HG03045 (cell line): ENCODE data around the gene LCK.
"Not testable (repeated sequence)": the region's sequence is repeated elsewhere in the genome, so short reads cannot be mapped to it uniquely, and the experiment has no call there.

ENCODE experiments used
- ATAC-seq: cut with Tn5 transposase; IDR thresholded peaks from one replicate; pipeline ENCODE4 v1.9.1; 2021; ENCODE audit warnings: mild to moderate bottlenecking, moderate library complexity; ENCODE audit not compliant: unreplicated experiment

The LCK gene

DNA sequence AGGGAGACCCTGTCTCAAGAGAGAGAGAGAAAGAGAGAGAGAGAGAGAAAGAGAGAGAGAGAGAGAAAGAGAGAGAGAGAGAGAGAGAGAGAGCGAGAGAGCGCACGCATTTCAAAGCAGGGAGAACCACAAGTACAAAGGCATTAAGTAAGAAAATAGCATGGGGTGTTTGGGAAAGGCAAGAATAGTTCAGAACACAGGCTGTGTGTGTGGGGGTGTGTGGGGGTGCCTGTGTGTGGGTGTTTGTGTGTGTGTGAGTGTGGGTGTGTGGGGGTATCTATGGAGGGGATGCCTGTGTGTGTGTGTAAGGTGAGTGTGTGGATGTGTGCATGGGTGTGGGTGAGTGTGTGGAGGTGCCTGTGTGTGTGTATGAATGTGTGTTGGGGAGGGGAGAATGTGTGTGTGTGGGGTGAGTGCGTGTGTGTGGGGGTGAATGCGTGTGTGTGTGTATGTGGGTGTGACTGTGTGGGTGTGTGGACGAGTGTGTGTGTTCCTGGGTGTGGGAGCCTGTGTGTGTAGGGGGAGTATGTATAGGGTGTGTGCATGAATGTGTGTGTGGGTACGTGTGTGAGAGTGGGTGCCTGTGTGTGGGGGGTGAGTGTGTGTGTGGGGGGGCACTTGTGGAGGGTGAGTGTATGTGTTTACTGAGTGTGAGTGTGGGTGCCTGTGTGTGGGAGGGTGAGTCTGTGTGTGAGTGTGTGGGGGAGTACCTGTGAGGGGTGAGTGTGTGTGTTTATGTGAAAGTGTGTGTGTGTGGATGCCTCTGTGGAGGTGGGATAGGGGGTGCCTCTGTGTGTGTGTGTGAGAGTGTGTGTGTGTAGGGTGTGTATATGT lies 21.7 kb downstream of the LCK start:
- ATAC-seq, result no peak

GRCh38 chr1:32273391-32274208 lies 22.5 kb downstream of the LCK start:
- ATAC-seq, result no peak

DNA sequence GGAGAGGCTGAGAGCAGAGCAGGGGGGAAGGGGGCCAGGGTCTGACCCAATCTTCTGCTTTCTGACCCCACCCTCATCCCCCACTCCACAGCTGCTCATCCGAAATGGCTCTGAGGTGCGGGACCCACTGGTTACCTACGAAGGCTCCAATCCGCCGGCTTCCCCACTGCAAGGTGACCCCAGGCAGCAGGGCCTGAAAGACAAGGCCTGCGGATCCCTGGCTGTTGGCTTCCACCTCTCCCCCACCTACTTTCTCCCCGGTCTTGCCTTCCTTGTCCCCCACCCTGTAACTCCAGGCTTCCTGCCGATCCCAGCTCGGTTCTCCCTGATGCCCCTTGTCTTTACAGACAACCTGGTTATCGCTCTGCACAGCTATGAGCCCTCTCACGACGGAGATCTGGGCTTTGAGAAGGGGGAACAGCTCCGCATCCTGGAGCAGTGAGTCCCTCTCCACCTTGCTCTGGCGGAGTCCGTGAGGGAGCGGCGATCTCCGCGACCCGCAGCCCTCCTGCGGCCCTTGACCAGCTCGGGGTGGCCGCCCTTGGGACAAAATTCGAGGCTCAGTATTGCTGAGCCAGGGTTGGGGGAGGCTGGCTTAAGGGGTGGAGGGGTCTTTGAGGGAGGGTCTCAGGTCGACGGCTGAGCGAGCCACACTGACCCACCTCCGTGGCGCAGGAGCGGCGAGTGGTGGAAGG lies 23.7 kb downstream of the LCK start:
- ATAC-seq, result no peak

DNA sequence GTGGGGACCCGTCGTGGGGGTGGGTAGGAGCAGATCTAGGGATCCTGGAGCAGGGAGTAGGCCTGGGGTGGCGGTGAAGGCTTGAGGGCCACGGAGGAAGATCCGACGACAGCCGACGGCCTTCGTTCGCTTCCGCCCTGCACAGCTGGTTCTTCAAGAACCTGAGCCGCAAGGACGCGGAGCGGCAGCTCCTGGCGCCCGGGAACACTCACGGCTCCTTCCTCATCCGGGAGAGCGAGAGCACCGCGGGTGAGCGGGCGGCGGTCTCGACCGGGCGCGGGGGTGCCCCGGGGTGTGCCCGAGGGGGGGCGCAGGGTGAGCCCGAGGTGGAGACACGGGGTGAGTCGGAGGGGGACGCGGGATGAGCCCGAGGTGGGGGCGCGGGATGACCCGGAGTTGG lies 24.4 kb downstream of the LCK start:
- no peak for ATAC-seq

DNA sequence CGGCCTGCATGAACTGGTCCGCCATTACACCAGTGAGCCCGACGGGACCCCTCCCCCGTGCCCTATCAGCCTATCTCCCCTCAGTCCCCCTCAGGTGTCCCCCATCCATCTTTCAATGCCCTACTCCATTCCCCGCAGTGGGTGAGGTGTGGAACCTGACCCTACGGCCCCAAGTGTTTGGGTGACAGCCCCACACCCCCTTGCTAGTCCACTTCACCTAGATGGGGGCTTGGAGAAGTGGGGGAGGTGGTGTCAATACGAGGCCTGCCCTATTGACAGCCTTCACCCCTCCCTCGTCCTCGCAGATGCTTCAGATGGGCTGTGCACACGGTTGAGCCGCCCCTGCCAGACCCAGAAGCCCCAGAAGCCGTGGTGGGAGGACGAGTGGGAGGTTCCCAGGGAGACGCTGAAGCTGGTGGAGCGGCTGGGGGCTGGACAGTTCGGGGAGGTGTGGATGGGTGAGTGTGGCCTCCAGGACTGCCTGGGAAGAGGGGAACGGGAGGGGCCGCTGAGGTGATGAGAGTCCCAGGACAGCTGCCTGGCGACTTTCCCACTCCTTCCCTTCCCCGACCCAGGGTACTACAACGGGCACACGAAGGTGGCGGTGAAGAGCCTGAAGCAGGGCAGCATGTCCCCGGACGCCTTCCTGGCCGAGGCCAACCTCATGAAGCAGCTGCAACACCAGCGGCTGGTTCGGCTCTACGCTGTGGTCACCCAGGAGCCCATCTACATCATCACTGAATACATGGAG lies 25.1 kb downstream of the LCK start:
- no peak for ATAC-seq

- ATAC-seq, result not testable (repeated sequence)
These were observed 33.7 kb downstream of the LCK start for GRCh38 chr1:32284777-32285176.

- ATAC-seq, result no peak
These were observed 34.6 kb downstream of the LCK start for GRCh38 chr1:32285658-32286057.

GRCh38 chr1:32286763-32287162 lies 35.7 kb downstream of the LCK start:
- no peak for ATAC-seq

DNA sequence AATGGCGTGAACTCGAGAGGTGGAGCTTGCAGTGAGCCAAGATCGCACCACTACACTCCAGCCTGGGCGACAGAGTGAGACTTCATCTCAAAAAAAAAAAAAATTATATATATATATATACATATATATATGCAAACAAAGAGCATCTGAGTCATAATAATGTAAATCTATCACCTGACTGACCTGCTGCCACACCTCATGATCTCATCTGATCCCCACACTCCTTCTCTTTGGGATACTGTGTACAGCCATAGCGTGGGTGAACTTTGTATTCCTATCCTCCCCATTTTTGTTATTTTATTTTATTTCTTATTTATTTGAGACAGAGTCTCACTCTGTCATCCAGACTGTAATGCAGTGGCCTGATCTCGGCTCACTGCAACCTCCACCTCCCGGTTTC lies 38.2 kb downstream of the LCK start:
- no peak for ATAC-seq

- no peak for ATAC-seq
These were observed 40.2 kb downstream of the LCK start for GRCh38 chr1:32291145-32291707.

DNA sequence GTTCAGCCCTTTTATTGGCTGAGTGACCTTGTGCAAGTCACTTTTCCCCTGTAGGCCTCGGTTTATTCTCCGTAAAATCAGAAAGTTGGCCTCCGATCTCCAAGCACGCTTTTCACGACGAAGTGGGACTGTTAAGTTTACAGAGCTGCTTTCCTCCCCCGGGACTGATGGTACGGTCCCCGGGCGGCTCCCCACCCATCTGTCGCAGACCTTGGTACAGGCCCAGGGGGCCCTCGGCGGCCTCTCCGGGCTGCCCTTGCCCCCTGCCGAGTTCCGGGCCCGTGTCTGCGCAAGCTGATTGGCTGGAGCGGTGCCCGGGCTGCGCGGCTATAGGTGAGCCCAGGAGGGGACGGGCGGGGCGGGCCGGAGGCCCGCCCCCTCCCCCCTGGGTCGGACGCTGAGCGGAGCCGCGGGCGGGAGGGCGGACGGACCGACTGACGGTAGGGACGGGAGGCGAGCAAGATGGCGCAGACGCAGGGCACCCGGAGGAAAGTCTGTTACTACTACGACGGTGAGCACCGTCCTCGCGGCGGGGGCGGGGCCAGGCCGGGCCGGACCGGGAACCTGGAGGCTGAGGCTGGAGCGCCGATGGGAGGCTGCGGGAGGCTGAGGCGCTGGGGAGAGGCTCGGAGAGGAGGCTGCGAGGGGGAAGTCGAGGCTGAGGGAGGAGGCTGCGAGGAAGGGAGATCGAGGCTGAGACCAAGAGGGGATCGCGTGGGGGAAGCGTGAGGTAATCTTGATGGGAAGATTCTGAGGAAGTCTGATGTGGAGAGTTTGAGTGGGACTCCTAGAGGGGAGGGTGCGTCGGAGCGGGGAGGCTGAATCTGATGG lies 40.9 kb downstream of the LCK start, which contains the start of gene HDAC1:
Gene HDAC1 (plus strand): TSS at position 376 of the 831 bp plus-strand sequence. CDS start 87 bp downstream, at position 463.
- peak; percentile 97 for ATAC-seq

DNA sequence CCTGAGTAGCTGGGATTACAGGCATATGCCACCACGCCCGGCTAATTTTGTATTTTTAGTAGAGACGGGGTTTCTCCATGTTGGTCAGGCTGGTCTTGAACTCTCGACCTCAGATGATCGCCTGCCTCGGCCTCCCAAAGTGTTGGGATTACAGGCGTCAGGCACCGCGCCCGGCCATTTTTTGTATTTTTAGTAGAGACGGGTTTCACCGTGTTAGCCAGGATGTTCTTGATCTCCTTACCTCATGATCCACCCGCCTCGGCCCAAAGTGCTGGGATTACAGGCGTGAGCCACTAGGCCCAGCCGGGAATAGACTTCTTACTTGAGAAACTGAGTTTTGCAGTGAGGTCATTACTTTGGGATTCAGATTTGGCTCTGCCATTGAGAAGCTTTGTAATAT lies 47.1 kb downstream of the LCK start:
- not testable (repeated sequence) for ATAC-seq

DNA sequence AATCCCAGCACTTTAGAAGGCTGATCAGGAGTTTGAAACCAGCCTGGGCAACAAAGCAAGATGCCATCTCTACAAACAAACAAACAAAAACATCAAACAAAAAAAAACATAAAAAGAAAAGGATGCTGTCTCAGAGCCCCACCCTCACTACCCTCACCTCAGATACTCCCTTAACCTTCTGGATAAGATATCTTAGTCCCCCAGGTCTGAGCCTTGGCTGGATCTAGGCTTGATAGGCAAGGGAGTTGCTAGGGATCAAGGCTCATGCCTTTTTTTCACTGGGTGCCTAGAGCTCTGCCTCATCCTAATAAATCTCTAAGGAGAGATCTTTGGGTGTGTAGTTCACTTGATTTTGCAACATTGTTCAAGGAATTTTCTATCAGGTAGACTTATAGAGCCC lies 48.3 kb downstream of the LCK start:
- no peak for ATAC-seq

GRCh38 chr1:32303358-32303757 lies 52.3 kb downstream of the LCK start:
- ATAC-seq, result no peak

- ATAC-seq, result no peak
These were observed 53.0 kb downstream of the LCK start for GRCh38 chr1:32303997-32304622.

DNA sequence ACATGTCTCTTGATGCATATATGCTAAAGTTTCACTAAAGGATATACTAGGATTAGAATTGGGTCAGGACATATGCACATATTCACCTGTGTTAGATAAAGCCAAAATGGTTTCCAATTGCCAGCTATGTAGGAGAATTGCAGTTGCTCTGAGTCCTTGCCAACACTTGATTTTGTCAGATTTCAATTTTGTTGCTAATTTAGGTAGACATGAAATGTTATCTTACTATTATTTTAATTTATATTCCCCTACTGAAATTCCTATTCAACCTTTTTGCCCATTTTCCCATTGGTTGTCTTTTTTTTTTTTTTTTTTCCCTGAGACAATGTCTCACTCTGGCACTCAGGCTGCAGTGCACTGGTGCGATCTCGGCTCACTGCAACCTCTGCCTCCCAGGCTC lies 54.2 kb downstream of the LCK start:
- ATAC-seq, result no peak

- ATAC-seq, result no peak
These were observed 56.3 kb downstream of the LCK start for GRCh38 chr1:32307324-32307723.

- no peak for ATAC-seq
These were observed 58.9 kb downstream of the LCK start for GRCh38 chr1:32309960-32310359.
